GM18873 (cell line): ENCODE measurements around the gene GTF2IRD1.

Experiments used
- ATAC-seq: cut with Tn5 transposase; IDR thresholded peaks from one replicate; pipeline ENCODE4 v1.9.1; 2021; ENCODE audit warnings: mild to moderate bottlenecking, moderate library complexity, moderate number of reproducible peaks; ENCODE audit not compliant: unreplicated experiment, low FRiP score

Gene GTF2IRD1

GRCh38 chr7:74586258-74587175, 132.8 kb downstream of the GTF2IRD1 start:
- no peak for ATAC-seq

DNA sequence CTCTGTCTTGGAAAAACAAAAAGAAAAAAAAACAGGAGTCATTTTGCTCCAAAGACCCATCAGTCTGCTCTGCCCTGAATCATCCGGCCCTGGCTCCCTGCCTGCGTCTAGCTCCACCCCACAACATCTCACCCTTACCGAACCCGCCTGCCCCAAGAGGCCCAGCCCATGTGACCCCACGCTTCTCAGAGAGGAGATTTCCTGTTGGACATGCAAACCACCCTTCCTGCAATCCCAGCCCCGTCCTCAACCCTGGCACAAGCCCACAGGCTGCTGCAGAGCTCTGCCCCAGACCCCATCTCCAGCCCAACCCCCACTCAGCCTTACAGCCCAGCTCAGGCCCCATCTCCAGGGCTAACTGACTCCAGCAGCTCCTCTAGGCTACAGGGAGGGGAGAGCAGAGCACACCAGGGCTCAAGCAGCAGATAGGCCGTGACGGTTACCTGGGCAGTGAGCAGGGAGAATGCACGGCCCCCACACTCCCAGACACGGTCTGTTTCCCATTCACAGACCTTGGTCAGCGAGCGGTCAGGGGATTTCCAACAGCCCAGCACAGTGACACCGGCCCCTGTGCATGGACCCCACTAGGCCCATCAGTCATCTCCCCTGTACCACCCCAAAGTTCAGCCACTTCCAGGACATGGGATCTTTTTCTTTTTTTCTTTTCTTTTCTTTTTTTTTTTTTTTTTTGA, 133.9 kb downstream of the GTF2IRD1 start:
- ATAC-seq, result peak; percentile 71

DNA sequence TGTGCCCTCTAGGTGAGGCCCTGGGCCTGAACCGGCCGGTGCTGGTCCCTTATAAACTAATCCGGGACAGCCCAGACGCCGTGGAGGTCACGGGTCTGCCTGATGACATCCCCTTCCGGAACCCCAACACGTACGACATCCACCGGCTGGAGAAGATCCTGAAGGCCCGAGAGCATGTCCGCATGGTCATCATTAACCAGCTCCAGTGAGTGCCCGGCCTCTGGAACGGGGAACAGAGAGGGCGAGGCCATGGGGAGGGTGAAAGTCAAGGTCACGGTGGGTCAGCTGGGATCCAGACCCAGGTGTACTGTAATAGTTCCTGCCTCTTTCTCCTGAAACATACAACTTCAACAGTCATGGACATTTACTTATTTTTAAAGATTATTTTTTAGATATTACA, 137.1 kb downstream of the GTF2IRD1 start:
- ATAC-seq, result no peak

DNA sequence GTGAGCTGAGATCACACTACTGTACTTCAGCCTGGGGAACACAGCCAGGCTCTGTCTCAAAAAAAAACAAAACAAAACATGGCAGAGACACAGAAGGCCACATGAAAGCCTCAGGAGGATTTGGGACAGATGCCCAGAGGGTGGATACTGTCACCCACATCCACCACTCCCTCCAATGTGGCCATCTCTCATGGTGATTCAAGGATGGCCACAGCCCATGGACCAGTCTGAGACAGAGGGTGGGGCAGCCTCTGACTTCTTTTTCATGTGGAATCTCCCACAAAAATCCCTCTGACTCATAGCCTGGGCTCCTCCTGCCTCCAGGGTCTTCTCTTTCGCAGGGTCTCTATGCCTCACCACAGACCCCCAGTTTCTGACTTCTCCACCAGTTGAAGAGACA, 144.9 kb downstream of the GTF2IRD1 start:
- no peak for ATAC-seq

DNA sequence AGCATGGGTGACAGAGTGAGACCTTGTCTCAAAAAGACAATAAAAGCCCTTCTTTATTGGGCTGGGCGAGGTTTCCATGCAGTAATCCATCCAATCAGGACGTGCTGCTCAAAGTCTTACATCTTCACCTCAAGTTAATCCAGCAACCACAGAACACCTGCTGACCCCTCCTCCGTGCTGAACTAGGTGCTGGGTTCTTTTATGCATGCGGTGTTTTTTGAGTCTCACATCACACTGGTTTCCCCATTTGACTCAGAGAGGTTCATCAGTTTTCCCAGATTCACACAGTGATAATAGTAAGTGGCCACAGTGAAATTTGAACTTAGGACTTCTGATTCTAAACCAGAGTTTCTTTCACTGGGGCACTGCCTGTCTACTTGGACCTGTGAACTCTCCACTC, 145.5 kb downstream of the GTF2IRD1 start:
- no peak for ATAC-seq

DNA sequence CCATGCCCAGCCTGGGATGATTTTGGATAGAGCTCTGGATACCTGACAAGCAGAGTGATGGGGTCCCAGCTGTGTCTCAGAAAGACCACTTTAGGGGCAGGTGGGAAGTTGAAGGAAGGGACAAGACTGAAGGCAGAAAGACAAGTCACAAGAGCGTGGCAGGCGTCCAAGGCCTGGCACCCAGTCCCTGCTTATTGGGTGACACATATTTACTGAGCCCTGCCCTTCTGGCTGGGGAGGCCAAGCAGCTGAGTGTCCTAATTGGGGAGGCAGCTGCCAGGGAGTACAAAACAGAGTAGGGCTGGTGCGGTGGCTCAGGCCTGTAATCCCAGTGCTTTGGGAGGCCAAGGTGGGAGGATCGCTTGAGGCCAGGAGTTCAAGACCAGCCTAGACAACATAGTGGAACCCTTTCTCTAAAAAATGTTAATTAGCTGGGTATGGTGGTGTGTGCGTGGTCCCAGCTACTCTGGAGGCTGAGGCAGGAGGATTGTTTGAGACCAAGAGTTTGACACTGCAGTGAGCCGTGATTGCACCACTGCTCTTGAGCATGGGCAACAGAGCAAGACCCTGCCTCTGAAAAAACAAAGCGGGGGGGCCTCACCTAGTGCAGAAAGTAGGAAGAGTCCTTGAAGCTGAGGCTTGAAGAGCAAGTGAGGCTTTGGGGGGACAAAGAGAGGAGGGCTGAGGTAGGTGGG, 150.8 kb downstream of the GTF2IRD1 start:
- ATAC-seq, result no peak

- ATAC-seq, result no peak
These were observed 152.6 kb downstream of the GTF2IRD1 start for GRCh38 chr7:74606101-74606908.

- no peak for ATAC-seq
These were observed 153.3 kb downstream of the GTF2IRD1 start for GRCh38 chr7:74606909-74607510.

- ATAC-seq, result no peak
These were observed 158.5 kb downstream of the GTF2IRD1 start for GRCh38 chr7:74612015-74612829.

DNA sequence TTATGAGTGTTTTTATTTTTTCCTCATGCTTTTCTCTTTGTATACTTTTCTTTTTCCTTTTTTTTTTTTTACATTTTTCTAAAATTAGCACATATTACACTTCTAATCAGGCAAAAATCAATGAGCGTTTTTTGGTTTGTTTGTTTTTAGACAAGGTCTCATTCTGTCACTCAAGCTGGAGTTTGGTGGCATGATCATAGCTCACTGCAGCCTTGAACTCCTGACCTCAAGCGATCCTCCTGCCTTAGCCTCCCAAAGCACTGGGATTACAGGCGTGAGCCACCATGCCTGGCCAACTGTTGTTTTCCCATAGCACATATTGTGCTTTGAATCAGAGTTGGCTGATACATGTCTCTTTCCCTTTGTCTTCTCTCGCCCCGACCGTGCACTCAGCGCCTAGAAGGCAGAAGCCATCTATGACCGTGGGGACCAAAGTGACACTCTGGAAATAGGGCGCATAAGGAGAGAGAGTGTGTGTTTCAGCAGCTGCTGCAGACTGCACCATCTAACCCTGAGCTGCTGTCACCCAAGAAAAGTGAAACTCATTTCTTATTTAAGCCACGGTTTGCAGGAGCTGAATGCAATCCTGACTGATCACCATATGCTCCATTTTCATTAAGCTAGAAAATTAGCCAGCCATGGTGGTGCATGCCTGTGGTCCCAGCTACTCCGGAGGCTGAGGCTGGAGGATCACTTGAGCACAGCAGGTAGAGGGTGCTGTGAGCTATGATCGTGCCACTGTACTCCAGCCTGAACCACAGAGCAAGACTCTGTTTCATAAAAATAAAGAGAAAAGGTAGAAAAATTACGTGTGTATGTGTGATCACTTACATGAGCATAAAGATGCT, 162.5 kb downstream of the GTF2IRD1 start:
- no peak for ATAC-seq

GRCh38 chr7:74617180-74617744, 163.6 kb downstream of the GTF2IRD1 start:
- no peak for ATAC-seq

- no peak for ATAC-seq
These were observed 165.6 kb downstream of the GTF2IRD1 start for GRCh38 chr7:74619235-74619860.

- ATAC-seq, result no peak
These were observed 168.6 kb downstream of the GTF2IRD1 start for GRCh38 chr7:74622228-74622749.

DNA sequence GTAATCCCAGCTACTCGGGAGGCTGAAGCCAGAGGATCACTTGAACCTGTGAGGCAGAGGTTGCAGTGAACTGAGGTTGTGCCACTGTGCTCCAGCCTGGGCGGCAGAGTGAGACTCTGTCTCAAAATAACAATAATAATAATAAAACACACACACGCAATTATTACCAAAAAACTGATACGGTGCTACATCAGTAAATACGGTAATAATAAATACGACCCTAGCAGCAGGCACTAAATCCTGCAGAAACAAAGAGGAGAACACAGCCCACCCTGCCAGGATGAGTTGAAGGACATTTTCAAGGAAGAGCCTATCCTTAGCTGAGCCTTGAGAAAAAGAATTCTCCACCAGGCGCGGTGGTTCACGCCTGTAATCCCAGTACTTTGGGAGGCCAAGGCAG, 169.4 kb downstream of the GTF2IRD1 start:
- ATAC-seq, result no peak

DNA sequence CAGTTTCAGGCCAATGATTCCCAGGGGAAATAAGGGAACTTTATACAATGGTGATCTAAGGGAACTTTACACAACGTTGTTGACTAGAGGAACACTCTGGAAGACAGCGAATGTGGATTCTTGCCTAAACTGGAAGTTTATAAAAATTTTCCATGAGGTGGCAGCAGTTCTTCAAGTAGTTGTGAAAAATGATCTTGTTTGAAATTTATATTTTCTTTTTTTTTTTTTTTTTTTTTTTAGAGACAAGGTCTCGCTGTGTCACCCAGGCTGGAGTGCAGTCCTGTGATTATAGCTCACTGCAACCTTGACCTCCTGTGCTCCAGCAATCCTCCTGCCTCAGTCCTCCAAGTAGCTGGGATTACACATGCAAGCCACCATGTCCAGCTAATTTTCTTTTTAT, 171.7 kb downstream of the GTF2IRD1 start:
- ATAC-seq, result no peak

GRCh38 chr7:74627661-74628411, 174.1 kb downstream of the GTF2IRD1 start:
- no peak for ATAC-seq
